Endothelial cell (in vitro differentiated cells): ENCODE data around the gene SKI. TPM values are rescaled to one million over a fixed set of nuclear protein-coding genes. Genes with fewer than 3 reads are reported as not detected.
A peak's percentile ranks its signal among the peaks of the same experiment; 100 is the strongest.

Experiments
- DNase-seq: peaks from one replicate; pipeline ENCODE4 v3.0.0; 2021; ENCODE audit warnings: low spot score
- H3K27ac Mint-ChIP-seq: one replicate; pipeline ENCODE4 v1.8.0; 2021; ENCODE audit warnings: mixed read lengths, inconsistent platforms; ENCODE audit not compliant: unreplicated experiment
- H3K27me3 Mint-ChIP-seq: one replicate; pipeline ENCODE4 v1.8.0; 2021; ENCODE audit warnings: mild to moderate bottlenecking, moderate library complexity, mixed read lengths, inconsistent platforms; ENCODE audit not compliant: unreplicated experiment
- H3K36me3 Mint-ChIP-seq: one replicate; pipeline ENCODE4 v1.8.0; 2021; ENCODE audit warnings: mild to moderate bottlenecking, low read depth, mixed read lengths, inconsistent platforms; ENCODE audit not compliant: unreplicated experiment
- H3K4me1 Mint-ChIP-seq: one replicate; pipeline ENCODE4 v1.8.0; 2021; ENCODE audit warnings: mild to moderate bottlenecking, mixed read lengths, inconsistent platforms; ENCODE audit not compliant: unreplicated experiment
- H3K4me3 Mint-ChIP-seq: one replicate; pipeline ENCODE4 v1.8.0; 2021; ENCODE audit warnings: mild to moderate bottlenecking, mixed read lengths, inconsistent platforms; ENCODE audit not compliant: unreplicated experiment
- H3K9me3 Mint-ChIP-seq: one replicate; pipeline ENCODE4 v1.8.0; 2021; ENCODE audit warnings: mixed read lengths, inconsistent platforms; ENCODE audit not compliant: unreplicated experiment
- CTCF ChIP-seq: fragments of 200-600 bp; sonication (generic); IDR thresholded peaks from one replicate; pipeline ENCODE4 v1.5.0; 2021; ENCODE audit warnings: antibody characterized with exemption; ENCODE audit not compliant: unreplicated experiment
- total RNA-seq: library from RNA; stranded (reverse); fragmentation: NEBNext Ultra II Directional; extraction: Animal tissue kit (Norgen Biotek cat#: 25700); gene quantifications from one replicate; pipeline ENCODE4 v1.2.1, GENCODE V29; 2021; ENCODE audit not compliant: unreplicated experiment

Gene SKI
- total RNA-seq, 1 donor from 2014 or later: 73.3 TPM

DNA sequence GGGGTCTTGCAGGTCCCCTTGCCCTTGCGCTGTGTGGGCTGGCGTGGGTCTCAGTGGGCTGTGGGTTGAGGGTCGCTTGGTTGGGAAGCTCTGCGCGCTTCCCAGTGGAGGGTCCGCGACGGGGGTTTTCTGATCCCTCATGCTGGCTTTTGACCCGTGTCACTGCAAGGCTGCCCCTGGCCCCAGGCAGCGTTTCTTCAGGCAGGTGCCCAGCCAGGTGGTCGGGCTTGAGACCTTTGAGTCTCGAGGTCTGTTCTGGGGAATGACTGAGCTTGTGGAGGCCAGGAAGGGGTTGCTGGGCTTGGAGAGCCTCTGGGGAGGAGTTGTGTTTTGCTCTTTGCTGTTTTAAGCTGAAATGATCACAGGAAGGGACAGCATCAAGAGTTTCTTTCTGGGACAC lies 5.3 kb downstream of the SKI start:
- Mint-ChIP-seq H3K27ac (peak overlapping the region; percentile 5), H3K4me3 (peak overlapping the region; percentile 47), H3K27me3 (peaks cover 18% of the 10 kb centered on the region), H3K36me3 (peaks cover 8% of the 10 kb centered on the region), H3K9me3 (no peaks in the 10 kb centered on the region), H3K4me1 (peaks cover 58% of the 10 kb centered on the region)
- DNase-seq: no peak
- no peak for TF ChIP-seq CTCF

GRCh38 chr1:2233997-2234761 lies 6.1 kb downstream of the SKI start:
- no peak for DNase-seq
- H3K9me3 Mint-ChIP-seq: no peaks in the 10 kb centered on the region
- H3K4me3 Mint-ChIP-seq: peak overlapping the region; percentile 59
- H3K36me3 Mint-ChIP-seq: peaks cover 8% of the 10 kb centered on the region
- peaks cover 55% of the 10 kb centered on the region for H3K4me1 Mint-ChIP-seq
- H3K27me3 Mint-ChIP-seq: peaks cover 15% of the 10 kb centered on the region
- no peak for TF ChIP-seq CTCF
- H3K27ac Mint-ChIP-seq: peak overlapping the region; percentile 70

- DNase-seq: no peak
- no peaks in the 10 kb centered on the region for H3K9me3 Mint-ChIP-seq
- peak overlapping the region; percentile 70 for H3K27ac Mint-ChIP-seq
- H3K4me1 Mint-ChIP-seq: peaks cover 56% of the 10 kb centered on the region
- no peak for TF ChIP-seq CTCF
- H3K27me3 Mint-ChIP-seq: peaks cover 13% of the 10 kb centered on the region
- H3K36me3 Mint-ChIP-seq: peaks cover 8% of the 10 kb centered on the region
- H3K4me3 Mint-ChIP-seq: peak overlapping the region; percentile 59
Measured at GRCh38 chr1:2234762-2235113, 6.6 kb downstream of the SKI start.

DNA sequence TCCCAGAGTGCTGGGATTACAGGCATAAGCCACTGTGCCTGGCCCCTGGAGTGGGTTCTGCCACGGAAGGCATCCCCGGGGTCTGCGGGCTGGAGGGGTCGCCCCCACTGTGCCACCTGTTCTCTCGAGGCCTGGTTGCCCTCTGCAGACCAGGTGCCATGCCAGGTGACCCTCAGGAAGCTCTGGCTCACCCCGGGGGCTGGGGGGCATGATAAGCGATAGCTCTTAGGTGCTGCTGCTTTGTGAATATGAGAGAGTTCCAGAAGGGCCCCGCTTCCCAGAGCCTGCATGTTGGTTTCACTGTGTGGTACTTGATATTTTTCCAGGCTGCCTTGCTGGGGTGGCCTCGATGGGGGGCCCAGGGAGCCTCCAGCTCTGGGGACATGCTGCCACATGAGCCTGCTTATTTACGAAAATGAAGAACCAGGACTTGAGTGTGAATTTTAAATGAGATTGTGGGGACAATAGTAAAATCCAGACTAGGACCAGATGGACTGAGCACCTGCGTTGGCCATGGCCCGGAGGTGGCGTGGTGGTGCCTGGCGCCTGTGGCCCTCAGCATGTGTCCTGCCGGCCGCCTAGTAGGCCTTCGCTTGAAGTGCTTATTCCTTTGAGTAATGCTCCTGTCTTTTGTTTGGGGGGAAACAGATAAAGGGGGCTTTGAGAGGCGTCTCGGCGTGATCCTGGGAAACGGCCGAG lies 7.3 kb downstream of the SKI start:
- Mint-ChIP-seq H3K36me3 (peaks cover 9% of the 10 kb centered on the region), H3K9me3 (no peaks in the 10 kb centered on the region), H3K4me1 (peaks cover 59% of the 10 kb centered on the region), H3K27ac (no peak overlapping the region), H3K4me3 (no peak overlapping the region), H3K27me3 (peaks cover 14% of the 10 kb centered on the region)
- no peak for DNase-seq
- no peak for TF ChIP-seq CTCF
